C4-2B (cell line): ENCODE results near the gene FRAS1.

Experiments used
- CTCF ChIP-seq: fragments of 450-650 bp; conservative IDR thresholded peaks from 2 replicates; pipeline ENCODE4 v1.5.1; 2017; ENCODE audit warnings: mild to moderate bottlenecking
- ZFX ChIP-seq: fragments of 450-650 bp; IDR thresholded peaks from 2 replicates; pipeline ENCODE4 v1.6.1; 2017

- no peak for TF ChIP-seq CTCF
- TF ChIP-seq ZFX: no peak
Measured at GRCh38 chr4:78331186-78331585, 274.1 kb downstream of the FRAS1 start.
